Islet of Langerhans (tissue), 1 donor: Measurements from ENCODE around the gene PORCN.

ENCODE experiments used
- FAIRE-seq: peaks from one replicate; lab custom pipeline; 2011; peaks lifted over from hg19 to GRCh38; lab: Jason Lieb, UNC

PORCN gene

GRCh38 chrX:48508400-48509244, at the start of gene PORCN:
Gene PORCN (plus strand): TSS chrX:48508992. CDS start chrX:48509821, 829 bp downstream.
- no peak for FAIRE-seq

GRCh38 chrX:48459483-48459882, 49.3 kb upstream of the PORCN start:
- no peak for FAIRE-seq

GRCh38 chrX:48460031-48460430, 48.8 kb upstream of the PORCN start:
- no peak for FAIRE-seq

GRCh38 chrX:48460606-48461005, 48.2 kb upstream of the PORCN start:
- no peak for FAIRE-seq

- FAIRE-seq: no peak
Observed at GRCh38 chrX:48461830-48462229, 47.0 kb upstream of the PORCN start.

GRCh38 chrX:48465336-48465933, 43.4 kb upstream of the PORCN start:
- no peak for FAIRE-seq

GRCh38 chrX:48466696-48467095, 42.1 kb upstream of the PORCN start:
- FAIRE-seq: no peak

- FAIRE-seq: no peak
Observed at GRCh38 chrX:48467281-48467761, 41.5 kb upstream of the PORCN start.

- no peak for FAIRE-seq
Observed at GRCh38 chrX:48468247-48468671, 40.5 kb upstream of the PORCN start.

GRCh38 chrX:48468693-48469691, 39.8 kb upstream of the PORCN start:
- no peak for FAIRE-seq

- FAIRE-seq: no peak
Observed at GRCh38 chrX:48470110-48470832, 38.5 kb upstream of the PORCN start, which contains the start of gene SLC38A5. Gene SLC38A5 (minus strand): TSS chrX:48470260. CDS start chrX:48467924, 2,336 bp downstream.

- no peak for FAIRE-seq
Observed at GRCh38 chrX:48470833-48471118, 38.0 kb upstream of the PORCN start.

GRCh38 chrX:48471504-48471903, 37.3 kb upstream of the PORCN start:
- no peak for FAIRE-seq

GRCh38 chrX:48472225-48472624, 36.6 kb upstream of the PORCN start:
- FAIRE-seq: no peak

- FAIRE-seq: no peak
Observed at GRCh38 chrX:48472851-48473703, 35.7 kb upstream of the PORCN start.

GRCh38 chrX:48473704-48473990, 35.1 kb upstream of the PORCN start:
- no peak for FAIRE-seq

GRCh38 chrX:48474127-48474526, 34.7 kb upstream of the PORCN start:
- no peak for FAIRE-seq

GRCh38 chrX:48474581-48474980, 34.2 kb upstream of the PORCN start:
- FAIRE-seq: no peak

- FAIRE-seq: no peak
Observed at GRCh38 chrX:48475296-48475695, 33.5 kb upstream of the PORCN start.

- no peak for FAIRE-seq
Observed at GRCh38 chrX:48475774-48476577, 32.8 kb upstream of the PORCN start, which contains the start of gene FTSJ1. Gene FTSJ1 (plus strand): TSS chrX:48476199. CDS start chrX:48478048, 1,849 bp downstream.
